GM18519 (cell line): ENCODE data around the gene ATXN1.
"Not testable (repeated sequence)": the region's sequence is repeated elsewhere in the genome, so short reads cannot be mapped to it uniquely, and the experiment has no call there.

Source experiments
- ATAC-seq: cut with Tn5 transposase; IDR thresholded peaks from one replicate; pipeline ENCODE4 v1.9.1; 2021; ENCODE audit warnings: mild to moderate bottlenecking, moderate library complexity; ENCODE audit not compliant: unreplicated experiment, low FRiP score

Gene ATXN1

DNA sequence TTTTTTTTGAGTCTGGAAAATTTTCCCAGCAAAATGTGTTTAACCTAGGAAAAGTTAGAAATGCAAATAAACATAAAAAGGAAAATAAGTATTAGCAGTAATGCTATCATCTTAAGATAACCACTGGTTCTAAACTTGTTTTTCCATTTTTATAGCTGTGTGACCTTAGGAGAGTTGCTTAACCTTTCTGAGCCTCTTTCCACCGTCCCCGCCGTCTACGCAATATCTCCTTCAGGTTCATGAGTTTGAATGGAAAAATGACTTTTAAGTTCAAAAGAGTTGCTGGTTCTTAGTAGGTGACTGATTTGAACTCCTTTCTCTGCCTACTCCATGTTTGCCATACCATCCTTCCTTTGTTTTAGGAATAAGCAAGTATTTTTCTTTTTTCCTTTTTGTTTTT, 478.9 kb downstream of the ATXN1 start:
- no peak for ATAC-seq

DNA sequence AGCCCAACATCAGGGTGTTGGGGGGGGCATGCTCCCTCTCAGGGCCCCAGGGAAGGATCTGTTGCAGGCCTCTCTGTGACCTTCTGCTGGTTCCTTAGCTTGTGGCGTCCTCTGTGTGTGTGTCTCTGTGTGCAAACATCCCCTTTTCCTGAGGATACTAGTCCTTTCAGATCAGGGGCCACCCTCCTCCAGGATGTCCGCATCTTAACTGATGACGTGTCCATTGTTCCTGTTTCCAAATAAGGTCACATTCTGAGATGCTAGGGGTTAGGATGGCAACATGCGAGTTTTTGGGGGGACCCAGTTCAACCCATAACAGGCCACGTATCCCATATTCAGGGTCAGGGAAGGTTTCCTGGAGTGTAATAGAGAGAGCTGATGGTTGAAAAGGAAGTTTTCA, 482.0 kb downstream of the ATXN1 start:
- ATAC-seq, result no peak

DNA sequence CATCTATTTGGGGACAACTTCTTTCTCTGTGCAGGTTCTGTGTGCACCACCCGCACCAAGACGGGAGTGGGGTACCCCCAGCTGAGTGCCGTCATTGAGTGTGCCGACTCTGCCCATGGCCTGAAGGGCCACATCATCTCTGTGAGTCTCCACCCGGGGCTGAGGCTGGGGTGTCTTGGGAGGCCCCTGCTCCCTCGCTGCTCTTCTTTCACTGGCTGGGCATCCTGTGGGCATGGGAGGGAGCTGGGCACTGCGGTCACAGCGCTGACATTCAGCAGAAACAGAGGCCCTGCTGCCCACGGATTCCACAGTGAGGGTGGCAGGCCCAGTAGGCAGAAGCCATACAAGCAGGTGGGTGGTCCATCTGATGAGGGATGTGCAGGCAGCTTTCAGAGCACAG, 482.5 kb downstream of the ATXN1 start:
- ATAC-seq, result no peak

DNA sequence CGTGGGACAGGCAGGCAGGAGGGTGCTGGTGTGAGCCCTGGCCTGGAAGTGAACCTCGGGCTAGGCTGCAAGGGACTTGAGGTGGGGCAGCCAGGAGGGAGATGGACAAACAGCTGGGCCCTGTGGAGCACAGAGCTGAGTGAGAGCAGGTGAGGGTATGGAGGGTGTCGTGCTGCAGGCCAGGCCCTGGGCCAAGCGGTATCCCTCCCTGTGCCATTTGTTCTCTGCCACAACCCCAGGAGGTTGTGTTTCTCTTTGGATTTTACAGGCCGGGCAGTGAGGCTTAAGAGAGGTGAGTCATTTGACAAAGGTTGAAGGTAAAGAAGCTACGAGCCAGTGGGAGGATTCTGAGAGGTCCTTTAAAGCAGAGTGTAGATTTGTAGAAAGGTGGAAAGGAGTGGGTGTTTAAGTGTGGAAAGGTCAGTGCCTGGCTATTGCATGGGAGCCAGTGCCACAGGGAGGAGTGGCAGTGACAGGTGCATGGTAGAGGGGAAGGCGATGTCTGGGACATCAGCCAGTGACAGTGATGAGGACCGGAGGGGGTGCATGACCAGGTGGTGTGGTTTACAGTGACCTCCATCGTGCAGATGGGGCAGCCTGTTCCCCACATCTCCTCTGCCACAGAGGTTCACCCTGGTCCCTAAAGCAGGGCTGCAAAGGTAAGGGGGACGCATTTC, 483.1 kb downstream of the ATXN1 start:
- no peak for ATAC-seq

DNA sequence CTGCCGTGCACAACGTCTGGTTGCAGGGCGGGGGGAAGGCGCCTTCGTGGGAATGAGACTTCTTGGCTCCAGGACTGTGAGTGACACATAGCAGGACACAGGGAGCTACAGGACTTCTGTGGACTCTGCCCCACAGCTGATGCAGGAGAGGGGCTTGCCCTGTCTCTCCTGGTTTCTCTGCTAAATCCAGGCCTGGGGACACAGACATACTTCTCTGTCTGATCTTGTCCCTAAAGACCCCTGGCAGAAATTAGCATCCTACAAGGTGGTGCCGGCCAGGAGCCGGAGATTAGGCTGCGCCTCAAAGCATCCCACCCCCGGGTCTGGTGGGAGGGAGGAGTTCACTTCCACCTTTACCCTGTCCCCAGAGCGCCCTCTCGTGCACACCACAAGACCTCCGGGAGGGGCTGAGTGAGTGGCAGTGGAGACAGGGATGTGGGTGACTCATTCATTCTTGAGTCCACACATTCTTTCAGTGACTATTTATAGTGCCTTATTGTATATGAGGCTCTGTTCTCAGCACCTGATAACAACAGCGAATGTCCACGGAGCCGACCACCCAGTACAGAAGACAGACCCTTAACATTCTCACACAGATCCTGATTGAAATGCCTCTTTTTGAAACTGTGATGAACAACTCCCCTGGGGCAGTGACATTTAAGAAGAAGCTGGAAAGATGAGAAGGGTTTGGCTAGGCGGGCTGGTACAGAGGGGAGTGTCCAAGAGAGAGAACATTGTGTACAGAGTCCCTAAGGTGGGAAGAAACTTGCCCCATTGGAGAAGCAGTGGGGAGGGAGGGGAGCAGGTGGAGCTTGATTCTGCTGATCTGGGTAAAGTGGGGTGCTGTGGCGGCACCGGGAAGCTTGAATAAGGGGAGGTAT, 483.9 kb downstream of the ATXN1 start:
- no peak for ATAC-seq

DNA sequence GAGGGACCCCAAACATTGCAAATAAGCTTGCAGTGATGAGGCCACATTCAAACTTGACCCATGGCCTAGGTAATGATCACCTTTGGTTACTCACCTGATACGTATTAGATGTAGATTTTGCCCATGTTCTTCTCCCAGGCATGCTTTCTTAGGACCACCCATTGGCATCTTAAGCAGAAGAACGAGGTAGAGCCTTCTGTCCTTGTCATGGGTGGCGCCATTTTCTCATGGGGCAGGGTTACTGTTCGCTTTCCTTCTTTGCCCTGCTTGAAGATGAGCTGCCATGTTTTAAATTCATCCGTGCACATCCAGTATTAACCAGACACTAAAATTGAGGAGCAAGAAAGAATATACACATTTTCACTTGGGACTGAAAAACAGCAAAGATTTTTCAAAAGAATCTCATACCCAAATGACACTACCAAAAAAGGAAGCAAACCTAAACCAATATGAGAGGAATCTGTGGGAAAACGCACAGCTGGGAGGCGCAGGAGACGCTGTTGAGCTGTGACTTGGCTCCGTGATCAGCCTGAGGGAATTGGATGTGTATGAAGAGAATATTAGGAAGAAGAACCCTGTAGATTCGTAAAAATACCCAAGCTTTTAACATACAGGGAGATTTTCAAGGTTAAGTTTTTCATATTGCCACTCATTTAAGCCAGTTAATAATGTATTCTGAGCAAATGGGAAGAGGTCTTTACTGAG, 486.2 kb downstream of the ATXN1 start:
- no peak for ATAC-seq

DNA sequence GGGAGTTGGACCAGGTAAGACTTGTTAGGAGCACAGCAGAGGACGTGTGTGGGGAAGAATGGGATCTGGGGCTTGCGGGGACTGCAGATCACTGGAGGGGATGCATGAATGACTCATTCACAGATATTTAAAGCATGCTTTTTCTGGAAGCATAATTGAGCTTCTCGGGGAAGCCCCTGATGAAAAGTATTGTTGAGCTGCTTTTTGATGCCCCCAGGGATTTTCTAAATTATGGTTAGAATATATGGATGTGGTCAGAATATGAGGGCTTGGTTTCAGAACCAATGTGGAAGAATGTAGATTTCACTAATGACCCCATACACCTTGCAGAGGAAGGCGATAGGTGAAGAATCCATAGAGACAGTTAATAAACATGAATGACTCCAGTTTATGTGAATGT, 486.8 kb downstream of the ATXN1 start:
- no peak for ATAC-seq

DNA sequence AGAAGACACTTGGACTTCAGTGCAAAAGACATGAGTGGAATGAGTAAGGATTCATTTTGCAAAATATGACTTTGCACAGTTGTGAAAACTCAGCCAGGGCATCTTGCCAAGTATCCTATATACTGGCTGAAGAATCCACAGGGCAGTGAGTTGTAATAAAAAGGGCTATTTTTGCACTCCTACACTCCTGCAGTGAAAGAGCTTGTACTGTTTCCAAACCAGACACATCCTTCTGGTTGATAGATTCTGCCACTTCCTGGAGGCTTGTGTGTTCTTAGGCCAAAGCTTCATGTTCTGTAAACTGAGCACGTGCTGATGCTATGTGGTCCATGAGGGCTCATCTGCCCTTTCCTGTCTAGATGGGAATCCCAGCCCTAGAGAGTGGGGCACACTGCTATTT, 488.0 kb downstream of the ATXN1 start:
- ATAC-seq, result no peak

DNA sequence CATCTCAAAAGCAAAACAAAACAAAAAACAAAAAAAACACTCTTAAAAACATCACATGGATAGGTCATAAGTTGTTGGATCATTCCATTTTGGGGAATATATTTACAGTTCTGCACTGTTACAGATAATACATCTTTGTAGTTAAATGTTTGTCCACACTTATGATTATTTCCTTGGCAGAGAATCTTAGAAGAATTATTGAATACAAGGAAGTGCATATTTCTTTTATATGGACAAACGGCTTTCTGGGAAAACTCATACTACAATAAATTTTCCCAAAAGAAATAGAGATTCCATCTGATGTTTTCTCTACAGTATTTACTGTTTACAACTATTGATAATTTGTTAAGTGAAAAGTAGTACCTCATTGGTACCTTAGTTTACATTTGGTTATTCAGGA, 489.1 kb downstream of the ATXN1 start:
- no peak for ATAC-seq

DNA sequence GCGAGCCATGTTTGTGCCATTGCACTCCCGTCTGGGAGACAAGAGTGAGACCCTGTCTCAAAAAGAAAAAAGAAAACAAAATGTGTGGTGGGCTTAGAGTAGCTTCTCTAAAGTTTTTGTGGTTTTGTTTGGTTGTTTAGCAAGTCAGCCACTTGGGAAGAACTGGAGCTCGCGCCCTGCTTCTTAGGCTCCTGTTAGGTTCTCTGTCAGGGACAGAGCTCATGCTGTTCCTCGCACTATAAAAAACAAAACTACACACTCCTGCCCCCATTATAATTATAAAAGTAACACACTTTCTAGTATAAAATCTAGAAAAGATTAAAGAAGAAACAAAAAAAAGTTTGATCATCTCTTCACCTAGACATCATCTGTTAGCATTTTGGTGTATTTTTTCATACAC, 489.8 kb downstream of the ATXN1 start:
- ATAC-seq, result no peak

DNA sequence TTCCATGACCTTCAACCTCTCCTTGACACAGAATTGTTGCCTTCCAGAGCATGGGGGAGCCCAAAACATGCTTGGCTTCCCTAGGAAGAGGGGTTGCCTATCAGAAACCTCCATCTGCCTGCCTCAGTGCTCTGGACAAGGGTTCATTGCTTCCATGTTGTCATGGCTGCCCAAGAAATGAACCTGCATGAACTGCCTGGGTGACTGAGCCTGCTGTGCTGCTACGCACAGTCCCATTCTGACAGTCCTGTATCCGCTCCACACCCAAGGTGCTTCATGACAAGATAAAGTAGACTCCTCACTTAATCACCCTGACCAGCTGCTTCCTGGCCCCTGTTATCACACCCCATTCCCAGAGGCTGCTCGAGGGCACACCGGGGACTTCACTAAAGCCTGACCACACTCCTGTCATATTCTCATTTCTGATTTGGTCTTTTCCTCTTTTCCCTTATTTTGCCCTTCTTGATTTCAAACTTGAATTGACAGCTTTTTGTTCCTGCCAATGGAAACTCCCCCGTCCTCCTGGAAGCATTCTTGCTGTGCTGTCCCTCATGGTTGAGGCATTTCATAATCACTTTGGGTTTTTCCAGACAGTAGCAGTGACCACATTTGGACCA, 491.0 kb downstream of the ATXN1 start:
- no peak for ATAC-seq

DNA sequence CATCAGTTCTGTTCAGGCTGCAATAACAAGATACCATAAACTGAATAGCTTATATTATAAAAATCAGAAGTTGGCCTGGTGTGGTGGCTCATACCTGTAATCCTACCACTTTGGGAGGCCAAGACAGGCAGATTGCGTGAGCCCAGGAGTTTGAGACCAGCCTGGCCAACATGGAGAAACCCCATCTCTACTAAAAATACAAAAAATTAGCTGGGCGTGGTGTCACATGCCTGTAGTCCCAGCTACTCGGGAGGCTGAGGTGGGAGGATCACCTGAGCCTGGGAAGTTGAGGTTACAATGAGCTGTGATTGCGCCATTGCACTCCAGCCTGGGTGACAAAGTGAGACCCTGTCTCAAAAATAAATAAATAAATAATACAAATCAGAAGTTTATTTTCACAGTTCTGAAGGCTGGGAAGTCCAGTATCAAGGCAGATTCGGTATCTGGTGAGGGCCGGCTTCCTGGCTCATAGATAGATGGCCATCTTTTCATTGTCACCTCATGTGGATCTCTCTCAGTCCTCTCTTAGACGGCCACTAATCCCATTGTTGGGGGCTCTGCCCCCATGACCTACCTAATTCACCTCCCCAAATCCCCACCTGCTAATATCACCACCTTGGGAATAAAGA, 491.7 kb downstream of the ATXN1 start:
- ATAC-seq, result not testable (repeated sequence)

DNA sequence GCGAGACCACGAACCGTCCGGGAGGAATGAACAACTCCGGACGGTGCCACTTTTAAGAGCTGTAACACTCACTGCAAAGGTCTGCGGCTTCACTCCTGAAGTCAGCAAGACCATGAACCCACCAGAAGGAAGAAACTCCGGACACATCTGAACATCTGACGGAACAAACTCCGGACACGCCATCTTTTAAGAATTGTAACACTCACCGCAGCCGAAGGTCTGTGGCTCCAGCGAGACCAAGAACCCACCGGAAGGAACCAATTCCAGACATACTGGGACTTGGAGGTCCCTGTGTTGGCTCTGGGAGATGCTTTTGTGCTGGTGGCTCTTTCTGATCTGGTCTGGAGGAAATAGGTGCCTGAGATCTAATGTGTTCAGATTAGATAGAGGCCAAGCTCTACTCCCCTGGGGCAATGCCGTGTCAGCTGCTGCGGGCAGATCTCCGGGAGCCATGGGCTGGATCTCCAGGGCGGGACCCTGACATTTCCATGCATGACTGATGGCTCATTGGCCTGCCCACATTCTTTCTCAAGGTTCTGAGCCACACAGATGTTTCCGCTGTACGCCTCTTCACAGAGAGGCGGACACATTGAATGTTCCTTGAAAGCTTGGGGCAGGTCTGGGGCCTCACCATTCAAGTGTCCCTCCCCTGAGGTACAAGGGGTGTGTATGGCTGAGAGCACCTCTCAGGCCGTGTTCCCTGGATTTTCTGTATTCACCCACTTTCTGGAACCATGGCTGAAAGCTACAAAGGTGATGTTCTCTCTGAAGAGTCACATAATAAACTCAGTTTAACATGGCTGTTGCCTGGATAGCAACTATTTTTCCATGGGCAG, 493.6 kb downstream of the ATXN1 start:
- ATAC-seq, result no peak

DNA sequence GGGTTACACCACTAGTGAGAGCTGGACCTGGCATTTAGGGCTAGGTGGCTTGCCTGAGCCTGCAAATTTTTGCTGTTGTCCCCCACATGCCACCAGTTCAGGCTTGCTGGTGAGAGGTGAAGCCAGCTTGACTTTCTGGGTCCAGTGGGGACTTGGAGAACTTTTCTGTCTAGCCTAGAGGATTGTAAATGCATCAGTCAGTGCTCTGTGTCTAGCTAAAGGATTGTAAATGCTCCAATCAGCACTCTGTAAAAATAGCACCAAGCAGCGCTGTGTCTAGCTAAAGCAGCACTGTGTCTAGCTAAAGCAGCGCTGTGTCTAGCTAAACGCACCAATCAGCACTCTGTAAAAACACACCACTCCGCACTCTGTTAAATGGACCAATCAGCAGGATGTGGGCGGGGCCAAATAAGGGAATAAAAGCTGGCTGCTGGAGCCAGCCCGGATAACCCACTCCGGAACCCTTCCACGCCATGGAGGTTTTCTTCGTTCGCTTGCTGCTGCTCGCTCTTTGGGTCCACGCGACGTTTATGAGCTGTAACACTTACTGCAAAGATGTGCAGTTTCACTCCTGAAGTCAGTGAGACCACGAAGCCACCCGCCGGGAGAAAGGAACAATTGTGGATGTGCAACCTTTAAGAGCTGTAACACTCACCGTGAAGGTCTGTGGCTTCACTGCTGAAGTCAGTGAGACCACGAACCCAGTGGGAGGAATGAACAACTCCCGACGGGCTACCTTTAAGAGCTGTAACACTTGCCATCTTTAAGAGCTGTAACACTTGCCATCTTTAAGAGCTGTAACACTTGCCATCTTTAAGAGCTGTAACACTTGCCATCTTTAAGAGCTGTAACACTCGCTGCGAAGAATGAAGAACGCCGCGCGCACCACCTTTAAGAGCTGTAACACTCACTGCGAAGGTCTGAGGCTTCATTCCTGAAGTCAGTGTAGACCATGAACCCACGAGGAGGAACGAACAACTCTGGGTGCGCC, 495.6 kb downstream of the ATXN1 start:
- ATAC-seq, result no peak

DNA sequence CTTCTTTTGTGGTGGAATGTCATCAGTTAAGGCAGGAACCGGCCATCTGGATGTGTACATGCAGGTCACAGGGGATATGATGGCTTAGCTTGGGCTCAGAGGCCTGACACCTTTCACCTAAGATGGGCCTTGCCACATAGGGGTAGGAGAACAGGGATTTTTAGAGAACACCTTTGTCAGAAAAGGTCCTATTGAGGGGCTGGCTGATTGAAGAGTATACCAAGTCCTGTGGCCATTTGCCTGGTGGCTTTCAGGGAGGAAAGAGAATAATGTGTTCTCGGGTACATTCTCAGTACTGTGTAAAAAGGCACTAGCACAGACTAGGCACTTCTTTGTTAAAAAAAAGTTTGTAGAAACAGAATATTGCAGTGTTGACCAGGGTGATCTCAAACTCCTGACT, 496.5 kb downstream of the ATXN1 start:
- no peak for ATAC-seq

DNA sequence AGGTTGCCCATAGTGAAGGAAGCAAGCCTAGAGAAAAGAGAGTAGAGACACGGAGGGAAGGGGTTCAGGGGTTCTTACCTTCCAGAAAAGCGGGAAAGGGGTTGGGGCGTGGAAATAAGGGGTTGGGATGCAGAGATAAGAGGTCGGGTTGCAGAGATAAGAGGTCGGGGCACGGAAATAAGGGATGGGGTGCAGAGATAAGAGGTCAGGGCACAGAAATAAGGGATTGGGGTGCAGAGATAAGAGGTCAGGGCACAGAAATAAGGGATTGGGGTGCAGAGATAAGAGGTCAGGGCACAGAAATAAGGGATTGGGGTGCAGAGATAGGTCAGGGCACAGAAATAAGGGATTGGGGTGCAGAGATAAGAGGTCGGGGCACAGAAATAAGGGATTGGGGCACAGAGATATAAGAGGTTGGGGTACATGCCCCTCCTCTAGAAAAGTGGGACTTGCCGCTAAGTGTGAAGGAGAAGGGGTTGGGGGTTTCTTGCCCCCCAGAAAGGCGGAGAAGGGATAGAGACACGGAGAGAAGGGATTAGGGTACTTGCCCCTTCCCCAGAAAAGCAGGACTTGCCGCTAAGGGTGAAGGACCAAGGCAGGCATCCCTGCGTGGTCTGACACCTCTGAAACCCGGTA, 497.7 kb downstream of the ATXN1 start:
- ATAC-seq, result not testable (repeated sequence)

DNA sequence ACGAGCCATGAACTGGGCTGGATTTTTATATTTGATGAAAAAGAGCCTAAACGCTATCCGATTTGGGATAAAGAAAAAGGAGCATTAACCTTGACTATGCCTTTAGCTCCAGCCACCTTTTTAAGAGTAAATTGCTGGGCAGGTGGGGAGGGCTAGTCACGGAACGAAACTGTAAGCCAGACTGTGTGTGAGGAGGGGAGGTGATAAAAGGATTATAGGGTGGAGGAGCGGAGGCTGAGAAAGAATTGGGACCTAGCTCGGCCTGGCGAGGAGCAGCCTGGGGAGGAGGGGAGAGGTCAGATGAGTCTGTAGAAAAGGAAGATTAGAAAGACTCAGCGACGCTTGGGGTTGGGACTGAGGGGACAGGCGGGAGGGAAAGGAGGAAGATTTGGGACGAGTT, 498.5 kb downstream of the ATXN1 start:
- not testable (repeated sequence) for ATAC-seq

DNA sequence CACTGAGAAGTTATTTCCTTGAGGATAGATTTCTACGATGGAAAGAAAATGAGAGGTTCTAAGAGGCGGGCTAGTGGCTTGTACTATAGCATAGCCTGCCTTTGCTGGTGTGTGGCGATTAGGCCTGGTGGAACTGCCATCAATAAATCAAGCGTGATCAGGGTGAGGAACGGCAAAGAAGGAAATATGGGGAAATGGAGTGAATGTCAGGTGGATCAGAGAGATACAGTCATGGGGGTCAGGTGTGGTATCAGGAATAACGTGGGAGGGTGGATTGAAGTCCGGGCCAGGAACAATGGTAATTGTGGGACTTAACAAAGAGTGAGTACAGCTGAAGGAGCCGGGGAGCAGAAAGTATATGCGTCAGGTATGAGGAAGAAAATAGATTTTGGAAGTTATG, 500.7 kb downstream of the ATXN1 start:
- ATAC-seq, result not testable (repeated sequence)
